NCI-H1694 treated with DMSO at 0.1 percent for 48 hours (cell line): ENCODE data around the gene CACNA2D4.

ENCODE experiments used
- DNase-seq: peaks from one replicate; lab custom pipeline; 2025; lab: John Stamatoyannopoulos, UW

Gene CACNA2D4

GRCh38 chr12:1917172-1918070, 1.0 kb downstream of the CACNA2D4 start:
- DNase-seq = no peak

GRCh38 chr12:1916371-1917171, 1.9 kb downstream of the CACNA2D4 start:
- peak; percentile 79 for DNase-seq

- DNase-seq = no peak
These were observed 3.1 kb downstream of the CACNA2D4 start for GRCh38 chr12:1915082-1915968.

- no peak for DNase-seq
These were observed 4.1 kb downstream of the CACNA2D4 start for GRCh38 chr12:1914114-1914911.

GRCh38 chr12:1913377-1914113, 4.9 kb downstream of the CACNA2D4 start:
- DNase-seq = no peak

GRCh38 chr12:1912580-1913376, 5.7 kb downstream of the CACNA2D4 start:
- no peak for DNase-seq

GRCh38 chr12:1911598-1912575, 6.6 kb downstream of the CACNA2D4 start:
- DNase-seq = no peak

- DNase-seq = no peak
These were observed 8.0 kb downstream of the CACNA2D4 start for GRCh38 chr12:1910468-1910867.

GRCh38 chr12:1908758-1909157, 9.7 kb downstream of the CACNA2D4 start:
- no peak for DNase-seq

GRCh38 chr12:1907652-1908611, 10.5 kb downstream of the CACNA2D4 start:
- no peak for DNase-seq

- no peak for DNase-seq
These were observed 11.9 kb downstream of the CACNA2D4 start for GRCh38 chr12:1906579-1906978.

- no peak for DNase-seq
These were observed 13.6 kb downstream of the CACNA2D4 start for GRCh38 chr12:1904875-1905274.

- DNase-seq = no peak
These were observed 21.5 kb downstream of the CACNA2D4 start for GRCh38 chr12:1896964-1897363.

- DNase-seq = no peak
These were observed 27.6 kb downstream of the CACNA2D4 start for GRCh38 chr12:1890810-1891209.

GRCh38 chr12:1890119-1890703, 28.2 kb downstream of the CACNA2D4 start:
- no peak for DNase-seq

GRCh38 chr12:1888923-1889322, 29.5 kb downstream of the CACNA2D4 start:
- DNase-seq = no peak
